RKO (cell line): ENCODE results near the gene ATXN7L2.

ENCODE experiments used
- DNase-seq: peaks from one replicate; pipeline ENCODE4 v3.0.0-alpha.2; 2016; ENCODE audit warnings: low spot score

The ATXN7L2 gene

GRCh38 chr1:109523706-109524105 lies 40.0 kb downstream of the ATXN7L2 start:
- DNase-seq = no peak

GRCh38 chr1:109527098-109527811 lies 43.5 kb downstream of the ATXN7L2 start:
- DNase-seq = no peak

GRCh38 chr1:109527846-109528695 lies 44.4 kb downstream of the ATXN7L2 start:
- no peak for DNase-seq

- no peak for DNase-seq
Observed at GRCh38 chr1:109528712-109529111, 45.0 kb downstream of the ATXN7L2 start.

- DNase-seq = no peak
Observed at GRCh38 chr1:109529881-109530456, 46.3 kb downstream of the ATXN7L2 start.

GRCh38 chr1:109530457-109531087 lies 46.9 kb downstream of the ATXN7L2 start:
- DNase-seq = no peak

GRCh38 chr1:109531380-109531779 lies 47.7 kb downstream of the ATXN7L2 start:
- DNase-seq = no peak

- DNase-seq = no peak
Observed at GRCh38 chr1:109531826-109532364, 48.2 kb downstream of the ATXN7L2 start.

GRCh38 chr1:109532365-109533136 lies 48.8 kb downstream of the ATXN7L2 start:
- DNase-seq = peak; percentile 90

- DNase-seq = no peak
Observed at GRCh38 chr1:109534307-109534858, 50.7 kb downstream of the ATXN7L2 start.

- DNase-seq = no peak
Observed at GRCh38 chr1:109535481-109535880, 51.8 kb downstream of the ATXN7L2 start.

GRCh38 chr1:109535971-109536491 lies 52.3 kb downstream of the ATXN7L2 start:
- no peak for DNase-seq

- no peak for DNase-seq
Observed at GRCh38 chr1:109537450-109538178, 53.9 kb downstream of the ATXN7L2 start.

GRCh38 chr1:109538827-109539555 lies 55.3 kb downstream of the ATXN7L2 start:
- DNase-seq = no peak

GRCh38 chr1:109539676-109540075 lies 56.0 kb downstream of the ATXN7L2 start, which contains the start of gene GPR61:
GPR61 (plus strand) TSS chr1:109539872; CDS start chr1:109543023, 3,151 bp downstream.
- DNase-seq = no peak

- no peak for DNase-seq
Observed at GRCh38 chr1:109541102-109541501, 57.4 kb downstream of the ATXN7L2 start.
